HepG2 (cell line): ENCODE data around the gene SPRYD3. TPM values are rescaled to one million over a fixed set of nuclear protein-coding genes. Genes with fewer than 3 reads are reported as not detected.

Experiments used
- ATAC-seq: fragments of 200-7000 bp; cut with Tn5 transposase; 3 replicates; pipeline ENCODE4 v1.9.1; 2020; ENCODE audit warnings: mild to moderate bottlenecking, moderate library complexity
- BruUV-seq: library from RNA; stranded (reverse); fragments of 400-500 nt; replicated peaks from 2 replicates; lab custom pipeline; 2021; lab: Mats Ljungman, UMichigan
- CTCF ChIA-PET: fragments of 300-600 bp; formaldehyde crosslinking; extraction: SDS; loops from one replicate; lab custom pipeline; 2021; ENCODE audit warnings: low total read pairs, inconsistent platforms, low intra/inter-chr PET ratio; lab: Yijun Ruan, JAX
- POLR2A ChIA-PET: fragments of 350-600 bp; sonication (Branson Sonifier 250); formaldehyde crosslinking; loops from one replicate; lab custom pipeline; 2020; ENCODE audit warnings: antibody characterized with exemption, inconsistent platforms; lab: Yijun Ruan, JAX
- DNase-seq: peaks from one replicate; pipeline ENCODE4 v3.0.0-alpha.2; 2015; ENCODE audit warnings: low spot score
- FAIRE-seq: peaks from 3 replicates; lab custom pipeline; 2011; peaks lifted over from hg19 to GRCh38; lab: Jason Lieb, UNC
- H2AFZ ChIP-seq: one replicate; pipeline ENCODE4 v1.6.1; 2011; ENCODE audit warnings: low read length, inconsistent platforms
- H3K27ac ChIP-seq: fragments of 300-600 bp; 3 replicates; pipeline ENCODE4 v1.8.0; 2011; ENCODE audit warnings: mixed run types, mild to moderate bottlenecking, mixed read lengths, low read length, inconsistent platforms; ENCODE audit not compliant: insufficient read depth; ENCODE audit errors: extremely low read length
- H3K27me3 ChIP-seq, 2 experiments: fragments of 200-600 bp in 1 of 2; 2 replicates in 1 of 2; 3 replicates in 1 of 2; pipeline versions ENCODE4 v1.6.0 to v1.8.0; 2011; ENCODE audit warnings: low read length in 2 of 2, mild to moderate bottlenecking in 2 of 2, moderate library complexity in 2 of 2, inconsistent platforms in 1 of 2; ENCODE audit not compliant: insufficient read depth in 2 of 2, control insufficient read depth in 1 of 2
- H3K36me3 ChIP-seq, 2 experiments: fragments of 200-600 bp in 1 of 2; replicated peaks in 1 of 2; 2 replicates in 1 of 2; 3 replicates in 1 of 2; pipeline versions ENCODE4 v1.5.1 to v1.8.0; 2011; ENCODE audit warnings: low read length in 2 of 2, inconsistent platforms in 1 of 2; ENCODE audit not compliant: insufficient read depth in 2 of 2, control insufficient read depth in 1 of 2
- H3K4me1 ChIP-seq: 2 replicates; pipeline ENCODE4 v1.5.1; 2012; ENCODE audit warnings: low read length, inconsistent platforms; ENCODE audit not compliant: insufficient read depth
- H3K4me2 ChIP-seq: 2 replicates; pipeline ENCODE4 v1.6.0; 2011; ENCODE audit warnings: low read depth, low read length, inconsistent platforms
- H3K4me3 ChIP-seq, 3 experiments: fragments of 200-600 bp in 1 of 3; sonication (generic), shearing (Covaris generic) in 1 of 3; replicated peaks in 1 of 3; 2 replicates each; pipeline ENCODE4 v1.5.1; 2011 to 2016; ENCODE audit warnings: low read length in 3 of 3, inconsistent platforms in 2 of 3, low read depth in 2 of 3, mild to moderate bottlenecking in 2 of 3, control low read depth in 1 of 3, mixed read lengths in 1 of 3; ENCODE audit not compliant: insufficient read depth in 1 of 3
- H3K79me2 ChIP-seq: one replicate; pipeline ENCODE4 v1.6.1; 2011; ENCODE audit warnings: low read length, inconsistent platforms; ENCODE audit not compliant: insufficient read depth
- H3K9ac ChIP-seq: 2 replicates; pipeline ENCODE4 v1.6.0; 2011; ENCODE audit warnings: mild to moderate bottlenecking, low read depth, low read length, inconsistent platforms; ENCODE audit not compliant: insufficient read depth
- H3K9me3 ChIP-seq: 2 replicates; pipeline ENCODE4 v1.5.1; 2012; ENCODE audit warnings: mild to moderate bottlenecking, low read length
- H4K20me1 ChIP-seq: 2 replicates; pipeline ENCODE4 v1.6.0; 2011; ENCODE audit warnings: inconsistent platforms, mild to moderate bottlenecking, low read length, moderate library complexity; ENCODE audit not compliant: insufficient read depth
- AGO2 ChIP-seq: fragments of 200-400 bp; formaldehyde crosslinking; optimal IDR thresholded peaks from 2 replicates; pipeline ENCODE3; 2017; ENCODE audit warnings: mild to moderate bottlenecking, low read depth, low read length, moderate library complexity
- AKAP8 ChIP-seq: sonication (generic); formaldehyde crosslinking; IDR thresholded peaks from 2 replicates; pipeline ENCODE4 v1.5.1; 2020; ENCODE audit warnings: mild to moderate bottlenecking, missing genetic modification reagents
- ARHGAP35 ChIP-seq: sonication (generic); formaldehyde crosslinking; IDR thresholded peaks from 2 replicates; pipeline ENCODE4 v1.9.0; 2022; ENCODE audit warnings: mild to moderate bottlenecking, inconsistent platforms, moderate library complexity, missing genetic modification reagents, borderline replicate concordance
- ESRRA ChIP-seq: sonication (generic); formaldehyde crosslinking; IDR thresholded peaks from 2 replicates; pipeline ENCODE4 v1.5.1; 2020; ENCODE audit warnings: mild to moderate bottlenecking, low read depth, missing genetic modification reagents
- FOSL2 ChIP-seq: sonication (generic); formaldehyde crosslinking; IDR thresholded peaks from 2 replicates; pipeline ENCODE4 v1.4.0; 2020; ENCODE audit warnings: missing genetic modification reagents
- PHF8 ChIP-seq: sonication (generic); formaldehyde crosslinking; IDR thresholded peaks from 2 replicates; pipeline ENCODE4 v1.5.0; 2020; ENCODE audit warnings: missing genetic modification reagents
- SAFB2 ChIP-seq: sonication (generic); formaldehyde crosslinking; IDR thresholded peaks from 2 replicates; pipeline ENCODE4 v1.5.1; 2020; ENCODE audit warnings: missing genetic modification reagents, low read depth, mild to moderate bottlenecking, borderline replicate concordance
- SATB2 ChIP-seq: sonication (generic); formaldehyde crosslinking; IDR thresholded peaks from 2 replicates; pipeline ENCODE4 v1.5.0; 2020; ENCODE audit warnings: missing genetic modification reagents
- SIN3B ChIP-seq: fragments of 150-350 bp; IDR thresholded peaks from 2 replicates; pipeline ENCODE4 v1.6.1; 2014; ENCODE audit warnings: low read length
- SP4 ChIP-seq: sonication (generic); formaldehyde crosslinking; IDR thresholded peaks from 2 replicates; pipeline ENCODE4 v1.8.1; 2023; ENCODE audit warnings: mild to moderate bottlenecking, missing genetic modification reagents
- STAG1 ChIP-seq: sonication (generic); formaldehyde crosslinking; IDR thresholded peaks from 2 replicates; pipeline ENCODE4 v1.4.0; 2020; ENCODE audit warnings: missing genetic modification reagents
- TBX2 ChIP-seq: sonication (generic); formaldehyde crosslinking; IDR thresholded peaks from 2 replicates; pipeline ENCODE4 v1.5.0; 2020; ENCODE audit warnings: missing genetic modification reagents, mild to moderate bottlenecking, borderline replicate concordance
- TFDP1 ChIP-seq: IDR thresholded peaks from 2 replicates; pipeline ENCODE4 v1.6.1; 2016; ENCODE audit warnings: missing compliant biosample characterization, missing genetic modification reagents, borderline replicate concordance
- XRCC5 ChIP-seq: fragments of 200-400 bp; formaldehyde crosslinking; optimal IDR thresholded peaks from 2 replicates; pipeline ENCODE3; 2017; ENCODE audit warnings: mild to moderate bottlenecking, low read length
- ZNF10 ChIP-seq: sonication (generic); formaldehyde crosslinking; IDR thresholded peaks from 2 replicates; pipeline ENCODE4 v1.4.0; 2020; ENCODE audit warnings: mild to moderate bottlenecking, low read depth, missing genetic modification reagents, borderline replicate concordance
- ZNF451 ChIP-seq: sonication (generic); formaldehyde crosslinking; IDR thresholded peaks from 2 replicates; pipeline ENCODE4 v1.5.0; 2020; ENCODE audit warnings: mild to moderate bottlenecking, missing genetic modification reagents
- ZNF891 ChIP-seq: sonication (generic); formaldehyde crosslinking; IDR thresholded peaks from 2 replicates; pipeline ENCODE4 v1.5.0; 2020; ENCODE audit warnings: mild to moderate bottlenecking, missing genetic modification reagents
- ZSCAN29 ChIP-seq: sonication (generic); formaldehyde crosslinking; conservative IDR thresholded peaks from 2 replicates; pipeline ENCODE4 v1.4.0; 2020; ENCODE audit warnings: mild to moderate bottlenecking, missing genetic modification reagents
- WGBS: methylation state at CpG from one replicate; pipeline ENCODE4 v1.1.6; 2017; ENCODE audit warnings: low lambda C conversion rate; 5-methylcytosine and 5-hydroxymethylcytosine counted together
- in situ Hi-C: cut with HindIII; loops from 2 replicates; pipeline ENCODE4 v1.10.0; 2017; ENCODE audit warnings: low pct_unique_long_range_greater_than_20kb; ENCODE audit not compliant: extremely low pct_ligation_motif_present
- intact Hi-C: fragments of 100-400 bp; cut with micrococcal nuclease; formaldehyde crosslinking; loops from one replicate; pipeline ENCODE4 v1.10.0; 2022; ENCODE audit not compliant: unreplicated experiment
- polyA plus RNA-seq, 8 experiments: library from polyadenylated mRNA; depleted of rRNA in 3 of 8; stranded (reverse) in 7 of 8; unstranded in 1 of 8; fragments of >200 nt; fragmentation: Illumina TruSeq in 4 of 8; extraction: Trizol in 4 of 8; gene quantifications; 2 replicates each; pipeline versions ENCODE4 v1.2.1 to v1.2.3, GENCODE V29; 2011 to 2016; ENCODE audit warnings: low read depth in 4 of 8, missing spikeins in 1 of 8, mixed read lengths in 1 of 8; ENCODE audit not compliant: insufficient read depth in 1 of 8
- total RNA-seq, 5 experiments: library from RNA; depleted of rRNA; stranded (reverse); fragments of >200 nt; fragmentation: Illumina TruSeq; extraction: Trizol; gene quantifications; 2 replicates each; pipeline ENCODE4 v1.2.3, GENCODE V29; 2016; ENCODE audit warnings: low read depth in 1 of 5
- TF ChIP-seq, protein P1 (sequence below): sonication (generic); formaldehyde crosslinking; IDR thresholded peaks from 2 replicates; pipeline ENCODE4 v1.9.0; 2022; ENCODE audit warnings: missing genetic modification reagents, mild to moderate bottlenecking, borderline replicate concordance
- TF ChIP-seq, protein P2 (sequence below): sonication (generic); formaldehyde crosslinking; IDR thresholded peaks from 2 replicates; pipeline ENCODE4 v1.5.1; 2020; ENCODE audit warnings: mild to moderate bottlenecking, missing genetic modification reagents, borderline replicate concordance

Gene SPRYD3
- total and polyA plus RNA-seq, 2 of the 13 experiments (the other 11 are each of a cell fraction or from before 2014, with no cell fraction given): 9.0 to 9.2 TPM

GRCh38 chr12:53097564-53098353, 18.6 kb upstream of the SPRYD3 start, which contains the start of gene IGFBP6:
IGFBP6 (plus strand) TSS chr12:53097667; CDS start chr12:53097718, 51 bp downstream.
- no peak for FAIRE-seq
- TF ChIP-seq, protein P1, sequence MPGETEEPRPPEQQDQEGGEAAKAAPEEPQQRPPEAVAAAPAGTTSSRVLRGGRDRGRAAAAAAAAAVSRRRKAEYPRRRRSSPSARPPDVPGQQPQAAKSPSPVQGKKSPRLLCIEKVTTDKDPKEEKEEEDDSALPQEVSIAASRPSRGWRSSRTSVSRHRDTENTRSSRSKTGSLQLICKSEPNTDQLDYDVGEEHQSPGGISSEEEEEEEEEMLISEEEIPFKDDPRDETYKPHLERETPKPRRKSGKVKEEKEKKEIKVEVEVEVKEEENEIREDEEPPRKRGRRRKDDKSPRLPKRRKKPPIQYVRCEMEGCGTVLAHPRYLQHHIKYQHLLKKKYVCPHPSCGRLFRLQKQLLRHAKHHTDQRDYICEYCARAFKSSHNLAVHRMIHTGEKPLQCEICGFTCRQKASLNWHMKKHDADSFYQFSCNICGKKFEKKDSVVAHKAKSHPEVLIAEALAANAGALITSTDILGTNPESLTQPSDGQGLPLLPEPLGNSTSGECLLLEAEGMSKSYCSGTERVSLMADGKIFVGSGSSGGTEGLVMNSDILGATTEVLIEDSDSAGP (CRISPR knock-in tag): peak; percentile 98
- TF ChIP-seq XRCC5: peak; percentile 51
- no peak for TF ChIP-seq STAG1 (CRISPR knock-in tag)
- no peak for TF ChIP-seq SATB2 (CRISPR knock-in tag)
- peak; percentile 85; the same call in 1 of the 2 replicates for TF ChIP-seq SAFB2 (CRISPR knock-in tag)
- peak; percentile 65; the same call in 1 of the 2 replicates for TF ChIP-seq TFDP1 (CRISPR knock-in tag)
- 0 out of 2 replicates have a peak, but pooled peaks have one; percentile 71 for TF ChIP-seq ZNF451 (CRISPR knock-in tag)
- peak; percentile 53; the same call in 1 of the 2 replicates for TF ChIP-seq AKAP8 (CRISPR knock-in tag)
- peak; percentile 45; the same call in 1 of the 2 replicates for TF ChIP-seq SP4
- TF ChIP-seq SIN3B: no peak
- TF ChIP-seq ESRRA (CRISPR knock-in tag): peak; percentile 52; the same call in 1 of the 2 replicates
- TF ChIP-seq, protein P2, sequence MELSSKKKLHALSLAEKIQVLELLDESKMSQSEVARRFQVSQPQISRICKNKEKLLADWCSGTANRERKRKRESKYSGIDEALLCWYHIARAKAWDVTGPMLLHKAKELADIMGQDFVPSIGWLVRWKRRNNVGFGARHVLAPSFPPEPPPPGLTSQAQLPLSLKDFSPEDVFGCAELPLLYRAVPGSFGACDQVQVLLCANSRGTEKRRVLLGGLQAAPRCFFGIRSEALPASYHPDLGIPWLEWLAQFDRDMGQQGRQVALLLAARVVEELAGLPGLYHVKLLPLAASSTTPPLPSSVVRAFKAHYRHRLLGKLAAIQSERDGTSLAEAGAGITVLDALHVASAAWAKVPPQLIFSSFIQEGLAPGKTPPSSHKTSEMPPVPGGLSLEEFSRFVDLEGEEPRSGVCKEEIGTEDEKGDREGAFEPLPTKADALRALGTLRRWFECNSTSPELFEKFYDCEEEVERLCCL: no peak
- TF ChIP-seq ZNF891: peak; percentile 58; the same call in 1 of the 2 replicates
- TF ChIP-seq AGO2: no peak
- peak; percentile 45; the same call in 1 of the 2 replicates for TF ChIP-seq ZSCAN29
- TF ChIP-seq ARHGAP35: no peak
- TF ChIP-seq TBX2 (CRISPR knock-in tag): peak; percentile 67; the same call in 1 of the 2 replicates
- TF ChIP-seq PHF8: peak; percentile 34
- no peak for TF ChIP-seq FOSL2 (CRISPR knock-in tag)
- no peak for TF ChIP-seq ZNF10 (CRISPR knock-in tag)

More at GRCh38 chr12:53097564-53098353, 18.6 kb upstream of the SPRYD3 start, which contains the start of gene IGFBP6:
- no TSS peak for BruUV-seq
- H2AFZ ChIP-seq: no peak within 1 kb of the TSS
- no peaks in the 10 kb centered on the region for H3K36me3 ChIP-seq
- WGBS: 7% methylated on average over 2 of the region's 51 CpGs
- intact Hi-C loops (loop anchor here (2.0 kb wide), 1 partner anchor 19 kb away; the partner anchor contains the start of gene SPRYD3), in situ Hi-C loops (no loop called here)
- peak within 1 kb of the TSS; percentile 56 to 90 (median 78) for H3K4me3 ChIP-seq
- no peak within 1 kb of the TSS for H3K27ac ChIP-seq
- H3K4me1 ChIP-seq: peaks cover 85% of the 10 kb centered on the region
- CTCF ChIA-PET: no interaction called here
- H3K79me2 ChIP-seq: no peaks in the 10 kb centered on the region
- no peaks in the 10 kb centered on the region for H4K20me1 ChIP-seq
- H3K9ac ChIP-seq: peak within 1 kb of the TSS; percentile 40
- peaks cover 0 to 10% of the 10 kb centered on the region in 2 experiments; a peak in 3 of 5 replicates for H3K27me3 ChIP-seq
- peak within 1 kb of the TSS; percentile 94 for H3K4me2 ChIP-seq
- POLR2A ChIA-PET: interaction anchor here (0.7 to 3.6 kb wide), 4 partner anchors 13 to 49 kb away, joined by 3 to 42 read pairs (median 4); partner anchors contain the start of gene SPRYD3
- H3K9me3 ChIP-seq: no peaks in the 10 kb centered on the region
- ATAC-seq: peak; percentile 67
- no peak for DNase-seq
